Subcutaneous adipose tissue (tissue), 4 donors: ENCODE results near the gene PHLDA1. TPM values are rescaled to one million over a fixed set of nuclear protein-coding genes. Genes with fewer than 3 reads are reported as not detected.

Experiments used
- CTCF ChIP-seq: fragments of 450-650 bp; IDR thresholded peaks from one replicate; pipeline ENCODE4 v1.5.1; 2016; ENCODE audit warnings: low read depth, mild to moderate bottlenecking, control low read depth, antibody characterized with exemption, moderate library complexity
- total RNA-seq, 4 donors: library from RNA; depleted of rRNA; stranded (reverse); fragments of >200 nt; gene quantifications; one replicate each; pipeline ENCODE4 v1.1.0, GENCODE V29; 2016

Gene PHLDA1
- total RNA-seq, 4 donors from 2014 or later, result 9.0 to 41.6 (median 19.9) TPM

- no peak for TF ChIP-seq CTCF
Measured at GRCh38 chr12:75991753-75992152, 39.8 kb downstream of the PHLDA1 start.

- TF ChIP-seq CTCF, result no peak
Measured at GRCh38 chr12:75990189-75990912, 41.2 kb downstream of the PHLDA1 start.

- TF ChIP-seq CTCF, result no peak
Measured at GRCh38 chr12:75986001-75986746, 45.4 kb downstream of the PHLDA1 start.

GRCh38 chr12:75985566-75985965 is 46.0 kb downstream of the PHLDA1 start:
- no peak for TF ChIP-seq CTCF

- TF ChIP-seq CTCF, result no peak
Measured at GRCh38 chr12:75984577-75985182, 46.9 kb downstream of the PHLDA1 start.

GRCh38 chr12:75982979-75983660 is 48.5 kb downstream of the PHLDA1 start:
- TF ChIP-seq CTCF, result no peak

- TF ChIP-seq CTCF, result no peak
Measured at GRCh38 chr12:75982169-75982564, 49.4 kb downstream of the PHLDA1 start.
